ENCODE data around the gene TMEM37. TPM values are rescaled to one million over a fixed set of nuclear protein-coding genes. Genes with fewer than 3 reads are reported as not detected.

TMEM37 gene
- total RNA-seq, 2 donors from 2014 or later: 19.1 to 22.1 TPM

DNA sequence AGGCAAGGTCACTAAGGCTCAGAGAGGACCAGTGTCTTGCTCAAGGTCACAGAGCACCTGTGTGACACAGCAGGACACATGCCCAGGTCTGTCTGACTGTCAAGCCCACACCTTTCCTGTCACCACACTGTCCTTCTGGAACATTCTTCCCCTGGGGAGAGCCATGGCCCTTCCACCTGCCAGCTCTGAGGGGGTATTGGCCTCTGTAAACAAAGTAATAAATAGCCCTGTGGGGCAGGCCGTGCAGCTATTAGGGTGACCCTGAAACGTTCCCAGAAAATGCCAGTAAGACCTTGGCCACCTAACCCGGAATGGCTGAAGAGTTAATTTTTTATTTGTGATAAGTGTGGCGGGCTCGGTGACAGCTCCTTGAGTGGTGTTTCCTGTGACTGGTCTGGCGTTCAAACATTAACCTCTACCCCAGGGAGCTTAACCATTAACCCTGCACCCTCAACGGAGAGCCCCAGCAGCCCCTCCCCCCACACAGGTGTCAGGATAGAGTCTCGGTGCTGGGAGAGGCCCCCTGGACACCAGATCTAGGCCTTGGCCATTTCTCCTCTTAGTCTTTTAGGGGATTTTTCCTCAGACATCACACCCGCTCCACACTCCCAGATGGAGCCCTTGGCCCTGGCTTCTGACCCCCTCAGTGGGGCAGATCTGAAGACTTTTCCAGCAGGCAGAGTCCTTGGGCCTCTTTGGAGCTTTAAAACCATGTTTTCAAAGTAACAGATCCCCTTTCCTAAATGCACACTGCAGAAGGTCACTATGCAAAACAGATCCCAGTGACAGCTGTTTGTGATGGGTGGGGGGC lies 56.0 kb downstream of the TMEM37 start:
- 8 to 13% methylated on average over 9 of the region's 9 CpGs for WGBS, 2 donors
- ATAC-seq (peak; percentile 88), DNase-seq (peak; percentile 92 to 96 (median 96))
- Histone ChIP-seq H3K4me1 (peaks cover 99% of the 10 kb centered on the region), H3K36me3 (replicated peaks in 1 of 2; ENCODE audit: insufficient read depth in 1 of 2, low read depth in 2 of 2) (no peaks in the 10 kb centered on the region), H3K4me3 (no peak overlapping the region), H3K9me3 (no peaks in the 10 kb centered on the region), H3K27me3 (no peaks in the 10 kb centered on the region), H3K27ac (peak overlapping the region; percentile 87 to 97 (median 91))
- intact Hi-C loops (cut with DNase I): no loop called here
- no peak for TF ChIP-seq POLR2A (IDR thresholded peaks at IDR 0.05)
- TF ChIP-seq, protein P1, sequence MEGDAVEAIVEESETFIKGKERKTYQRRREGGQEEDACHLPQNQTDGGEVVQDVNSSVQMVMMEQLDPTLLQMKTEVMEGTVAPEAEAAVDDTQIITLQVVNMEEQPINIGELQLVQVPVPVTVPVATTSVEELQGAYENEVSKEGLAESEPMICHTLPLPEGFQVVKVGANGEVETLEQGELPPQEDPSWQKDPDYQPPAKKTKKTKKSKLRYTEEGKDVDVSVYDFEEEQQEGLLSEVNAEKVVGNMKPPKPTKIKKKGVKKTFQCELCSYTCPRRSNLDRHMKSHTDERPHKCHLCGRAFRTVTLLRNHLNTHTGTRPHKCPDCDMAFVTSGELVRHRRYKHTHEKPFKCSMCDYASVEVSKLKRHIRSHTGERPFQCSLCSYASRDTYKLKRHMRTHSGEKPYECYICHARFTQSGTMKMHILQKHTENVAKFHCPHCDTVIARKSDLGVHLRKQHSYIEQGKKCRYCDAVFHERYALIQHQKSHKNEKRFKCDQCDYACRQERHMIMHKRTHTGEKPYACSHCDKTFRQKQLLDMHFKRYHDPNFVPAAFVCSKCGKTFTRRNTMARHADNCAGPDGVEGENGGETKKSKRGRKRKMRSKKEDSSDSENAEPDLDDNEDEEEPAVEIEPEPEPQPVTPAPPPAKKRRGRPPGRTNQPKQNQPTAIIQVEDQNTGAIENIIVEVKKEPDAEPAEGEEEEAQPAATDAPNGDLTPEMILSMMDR (IDR thresholded peaks at IDR 0.05): no peak

Other genes with a start within 250 kb of the TMEM37 start
- gene STEAP3, start 208.0 kb upstream of the TMEM37 start, total RNA-seq: 10 to 100 TPM; 18.9 to 25.4 TPM
- 10 to 100 TPM; 12.5 to 52.4 TPM for gene C2orf76, start 65.0 kb upstream of the TMEM37 start, total RNA-seq
- gene DBI, start 64.9 kb upstream of the TMEM37 start, total RNA-seq: 10 to 100 TPM; 51.4 to 62.8 TPM
- gene SCTR, start 92.6 kb downstream of the TMEM37 start, total RNA-seq: 100 to 1,000 TPM in 1 of 2 donors, 10 to 100 TPM in 1; 69.0 to 183 TPM
- 10 to 100 TPM; 12.2 to 21.5 TPM for gene CFAP221, start 112.6 kb downstream of the TMEM37 start, total RNA-seq
- 1 to 10 TPM; 6.0 to 7.6 TPM for gene TMEM177, start 247.3 kb downstream of the TMEM37 start, total RNA-seq